Hematopoietic multipotent progenitor cell treated with erythropoietin and hydrocortisone succinate and interleukin-3 and kit ligand, for 15 days (in vitro differentiated cells): ENCODE data around the gene G6PC1.
"Not testable (repeated sequence)": the region's sequence is repeated elsewhere in the genome, so short reads cannot be mapped to it uniquely, and the experiment has no call there.

Experiments used
- DNase-seq: peaks from one replicate; pipeline ENCODE4 v3.0.0-alpha.2; 2015; ENCODE audit warnings: low spot score

The G6PC1 gene

DNA sequence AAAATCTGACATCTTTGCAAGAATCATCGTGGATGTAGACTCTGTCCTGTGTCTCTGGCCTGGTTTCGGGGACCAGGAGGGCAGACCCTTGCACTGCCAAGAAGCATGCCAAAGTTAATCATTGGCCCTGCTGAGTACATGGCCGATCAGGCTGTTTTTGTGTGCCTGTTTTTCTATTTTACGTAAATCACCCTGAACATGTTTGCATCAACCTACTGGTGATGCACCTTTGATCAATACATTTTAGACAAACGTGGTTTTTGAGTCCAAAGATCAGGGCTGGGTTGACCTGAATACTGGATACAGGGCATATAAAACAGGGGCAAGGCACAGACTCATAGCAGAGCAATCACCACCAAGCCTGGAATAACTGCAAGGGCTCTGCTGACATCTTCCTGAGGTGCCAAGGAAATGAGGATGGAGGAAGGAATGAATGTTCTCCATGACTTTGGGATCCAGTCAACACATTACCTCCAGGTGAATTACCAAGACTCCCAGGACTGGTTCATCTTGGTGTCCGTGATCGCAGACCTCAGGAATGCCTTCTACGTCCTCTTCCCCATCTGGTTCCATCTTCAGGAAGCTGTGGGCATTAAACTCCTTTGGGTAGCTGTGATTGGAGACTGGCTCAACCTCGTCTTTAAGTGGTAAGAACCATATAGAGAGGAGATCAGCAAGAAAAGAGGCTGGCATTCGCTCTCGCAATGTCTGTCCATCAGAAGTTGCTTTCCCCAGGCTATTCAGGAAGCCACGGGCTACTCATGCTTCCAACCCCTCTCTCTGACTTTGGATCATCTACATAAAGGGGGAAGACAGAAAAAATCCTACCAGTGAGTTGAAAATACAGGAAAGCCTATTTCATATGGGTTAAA lies at the start of gene G6PC1:
Gene G6PC1 (plus strand): TSS at position 340 of the 872 bp plus-strand sequence. CDS start 78 bp downstream, at position 418.
- DNase-seq: no peak

DNA sequence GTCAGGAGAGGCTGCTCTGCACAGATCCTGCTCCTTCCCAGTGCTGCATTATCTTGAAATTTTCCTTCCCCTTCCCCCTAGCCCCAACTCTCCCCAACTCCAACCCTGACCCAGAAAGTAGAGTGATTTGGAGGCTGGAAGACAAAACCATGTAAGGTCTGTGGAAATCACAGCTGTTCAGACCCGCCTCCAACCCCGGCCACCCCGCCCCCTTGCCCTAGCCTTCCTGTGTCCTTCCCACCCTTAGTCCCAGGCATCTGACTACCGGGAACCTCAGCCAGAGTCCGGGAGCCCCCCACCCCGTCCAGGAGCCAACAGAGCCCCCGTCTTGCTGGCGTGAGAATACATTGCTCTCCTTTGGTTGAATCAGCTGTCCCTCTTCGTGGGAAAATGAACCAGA lies 49.6 kb upstream of the G6PC1 start, which contains the start of gene AOC3:
Gene AOC3 (plus strand): TSS at position 246 of the 400 bp plus-strand sequence. CDS start 145 bp downstream, at position 391.
- no peak for DNase-seq

GRCh38 chr17:42851371-42852240 lies 49.0 kb upstream of the G6PC1 start:
- DNase-seq: not testable (repeated sequence)

GRCh38 chr17:42852351-42852750 lies 48.2 kb upstream of the G6PC1 start:
- DNase-seq: no peak

- DNase-seq: no peak
Measured at GRCh38 chr17:42853004-42853403, 47.6 kb upstream of the G6PC1 start.

DNA sequence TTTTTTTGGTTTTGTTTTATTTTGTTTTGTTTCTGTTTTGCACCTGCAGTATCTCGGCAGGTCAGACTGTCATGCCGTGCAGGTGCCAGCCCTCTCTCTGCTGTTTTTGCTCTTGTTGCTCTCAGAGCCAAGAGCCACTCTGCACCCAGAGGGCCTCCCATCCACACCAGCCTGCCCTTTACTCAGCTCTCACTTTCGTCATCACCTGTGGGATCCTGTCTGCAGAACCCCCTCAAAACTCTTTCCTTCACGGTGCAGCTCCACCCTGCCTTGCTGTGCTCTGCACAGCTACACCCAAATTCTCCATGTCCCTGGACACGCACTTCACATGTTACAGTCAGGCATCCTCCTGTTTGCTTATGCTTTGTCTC lies 47.0 kb upstream of the G6PC1 start:
- DNase-seq: no peak

GRCh38 chr17:42853968-42854790 lies 46.4 kb upstream of the G6PC1 start:
- no peak for DNase-seq

GRCh38 chr17:42855048-42855596 lies 45.5 kb upstream of the G6PC1 start:
- no peak for DNase-seq

DNA sequence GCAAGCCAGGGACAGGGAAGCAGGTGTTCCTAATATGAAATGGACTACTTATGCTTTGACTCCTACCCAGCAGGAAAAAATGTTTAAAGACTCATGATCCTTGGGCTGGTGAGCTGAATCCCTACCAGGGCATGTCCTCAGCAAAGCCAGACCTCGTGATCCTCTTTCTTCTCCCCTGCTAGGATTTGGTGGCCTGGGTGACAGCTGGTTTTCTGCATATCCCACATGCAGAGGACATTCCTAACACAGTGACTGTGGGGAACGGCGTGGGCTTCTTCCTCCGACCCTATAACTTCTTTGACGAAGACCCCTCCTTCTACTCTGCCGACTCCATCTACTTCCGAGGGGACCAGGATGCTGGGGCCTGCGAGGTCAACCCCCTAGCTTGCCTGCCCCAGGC lies 44.5 kb upstream of the G6PC1 start:
- not testable (repeated sequence) for DNase-seq

GRCh38 chr17:42856516-42856915 lies 44.1 kb upstream of the G6PC1 start:
- DNase-seq: not testable (repeated sequence)

- no peak for DNase-seq
Measured at GRCh38 chr17:42857389-42857788, 43.2 kb upstream of the G6PC1 start.

DNA sequence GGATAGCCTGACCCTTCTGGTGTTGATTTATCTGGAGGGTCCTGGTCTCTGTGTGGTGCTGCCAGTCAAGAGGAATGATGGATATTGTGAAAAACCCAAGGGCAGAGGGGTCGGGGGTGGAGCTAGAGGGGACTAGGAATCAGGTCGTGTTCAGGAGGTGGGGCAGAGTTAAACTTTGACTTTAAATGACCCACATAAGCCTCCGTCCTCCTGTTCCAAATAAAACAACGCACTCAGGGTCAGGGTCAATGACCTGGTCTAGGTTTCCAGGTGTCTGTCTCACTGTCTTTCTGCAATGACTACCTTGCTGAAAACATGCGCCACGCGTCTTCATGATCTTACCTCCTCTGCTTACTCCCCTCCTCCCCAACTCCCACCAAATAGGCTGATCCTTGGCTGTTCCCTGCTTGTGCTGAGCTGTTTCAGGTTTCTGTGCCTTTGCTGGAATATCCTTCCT lies 34.9 kb upstream of the G6PC1 start:
- DNase-seq: no peak

- no peak for DNase-seq
Measured at GRCh38 chr17:42866216-42866615, 34.4 kb upstream of the G6PC1 start.

GRCh38 chr17:42866631-42867575 lies 33.7 kb upstream of the G6PC1 start:
- DNase-seq: no peak

DNA sequence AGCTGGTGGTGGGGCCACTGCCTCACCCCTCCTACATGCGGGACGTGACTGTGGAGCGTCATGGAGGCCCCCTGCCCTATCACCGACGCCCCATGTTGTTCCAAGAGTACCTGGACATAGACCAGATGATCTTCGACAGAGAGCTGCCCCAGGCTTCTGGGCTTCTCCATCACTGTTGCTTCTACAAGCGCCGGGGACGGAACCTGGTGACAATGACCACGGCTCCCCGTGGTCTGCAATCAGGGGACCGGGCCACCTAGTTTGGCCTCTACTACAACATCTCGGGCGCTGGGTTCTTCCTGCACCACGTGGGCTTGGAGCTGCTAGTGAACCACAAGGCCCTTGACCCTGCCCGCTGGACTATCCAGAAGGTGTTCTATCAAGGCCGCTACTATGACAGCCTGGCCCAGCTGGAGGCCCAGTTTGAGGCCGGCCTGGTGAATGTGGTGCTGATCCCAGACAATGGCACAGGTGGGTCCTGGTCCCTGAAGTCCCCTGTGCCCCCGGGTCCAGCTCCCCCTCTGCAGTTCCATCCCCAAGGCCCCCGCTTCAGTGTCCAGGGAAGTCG lies 32.8 kb upstream of the G6PC1 start:
- DNase-seq: not testable (repeated sequence)

DNA sequence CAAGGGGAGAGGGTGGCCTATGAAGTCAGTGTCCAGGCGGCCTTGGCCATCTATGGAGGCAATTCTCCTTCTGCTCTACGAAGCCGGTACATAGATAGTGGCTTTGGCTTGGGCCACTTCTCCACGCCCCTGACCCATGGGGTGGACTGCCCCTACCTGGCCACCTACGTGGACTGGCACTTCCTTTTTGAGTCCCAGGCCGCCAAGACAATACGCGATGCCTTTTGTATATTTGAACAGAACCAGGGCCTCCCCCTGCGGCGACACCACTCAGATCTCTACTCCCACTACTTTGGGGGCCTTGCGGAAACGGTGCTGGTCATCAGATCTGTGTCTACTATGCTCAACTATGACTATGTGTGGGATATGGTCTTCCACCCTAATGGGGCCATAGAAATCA lies 32.3 kb upstream of the G6PC1 start:
- no peak for DNase-seq

DNA sequence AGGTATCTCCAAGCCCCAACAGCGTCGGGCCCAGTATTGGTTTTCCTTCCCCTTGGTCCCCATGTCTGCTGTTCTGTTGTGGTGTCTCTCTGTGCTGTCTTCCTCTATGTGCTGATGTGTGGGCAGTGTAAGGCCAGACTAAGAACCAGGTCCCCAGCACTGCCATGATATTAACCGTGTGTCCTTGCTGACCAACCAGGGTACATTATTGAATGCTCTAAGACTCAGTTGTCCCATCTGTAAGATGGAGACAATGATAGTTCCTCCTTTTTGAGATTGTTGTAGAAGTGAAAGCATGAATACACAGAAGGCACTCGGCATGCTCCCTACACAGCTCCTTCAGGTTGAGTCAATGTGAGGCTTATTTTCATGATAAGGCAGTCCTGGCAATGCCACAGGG lies 29.0 kb upstream of the G6PC1 start:
- no peak for DNase-seq

DNA sequence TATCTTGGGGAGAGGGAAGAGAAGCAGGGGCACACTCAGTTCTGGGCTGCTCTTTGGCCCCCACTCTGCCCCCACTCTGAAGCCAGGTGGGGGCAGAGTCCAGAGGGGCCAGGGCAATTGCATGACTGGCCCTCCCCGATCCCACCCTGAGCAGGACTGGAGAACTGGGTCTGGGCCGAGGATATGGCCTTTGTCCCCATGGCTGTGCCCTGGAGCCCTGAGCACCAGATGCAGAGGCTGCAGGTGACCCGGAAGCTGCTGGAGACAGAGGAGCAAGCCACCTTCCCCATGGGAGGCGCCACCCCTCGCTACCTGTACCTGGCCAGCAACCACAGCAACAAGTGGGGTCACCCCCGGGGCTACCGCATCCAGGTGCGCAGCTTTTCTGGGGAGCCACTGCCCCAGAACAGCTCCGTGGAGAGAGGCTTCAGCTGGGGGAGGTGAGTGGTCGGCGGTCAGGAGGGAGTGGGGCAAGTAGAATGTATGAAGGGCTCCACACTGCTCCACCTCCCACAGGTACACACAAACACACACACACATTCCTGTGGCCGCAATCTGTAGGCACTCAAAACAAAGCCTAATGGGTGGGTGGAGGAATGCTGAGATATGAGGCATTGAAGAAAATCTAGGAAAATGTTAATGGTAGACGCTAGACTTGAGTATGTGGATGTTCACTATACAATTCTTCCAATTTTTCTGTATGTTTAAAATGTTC lies 28.2 kb upstream of the G6PC1 start:
- DNase-seq: no peak

- no peak for DNase-seq
Measured at GRCh38 chr17:42873315-42873714, 27.3 kb upstream of the G6PC1 start.
